ENCODE data around the gene TMEM151B.

DNA sequence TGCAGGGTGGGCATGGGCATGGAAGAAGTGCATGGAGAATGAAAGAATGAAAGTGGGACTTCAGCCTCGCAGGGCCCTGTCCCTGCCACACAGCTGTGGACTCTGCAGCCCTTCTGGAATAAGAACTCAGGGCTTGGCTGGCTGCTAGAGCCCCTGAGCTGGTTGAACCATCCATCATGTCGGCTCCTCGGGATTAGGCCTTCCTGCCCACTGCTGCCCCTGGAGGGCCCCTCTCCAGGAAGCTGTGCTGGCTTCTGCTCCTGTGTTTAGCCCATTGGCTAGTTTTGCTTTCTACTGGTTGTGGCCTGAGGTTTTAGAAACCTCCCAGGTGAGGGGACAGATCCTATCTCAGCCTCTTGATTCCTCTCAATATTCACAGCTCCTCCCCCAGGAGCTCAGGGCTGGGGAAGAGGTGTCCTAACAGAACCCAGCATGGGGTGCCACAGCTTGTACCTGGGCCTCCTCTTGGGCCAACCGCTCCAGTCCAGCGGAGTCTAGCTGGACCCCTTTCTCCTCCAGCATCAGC, 35.0 kb downstream of the TMEM151B start:
- TF ChIP-seq, protein P1, sequence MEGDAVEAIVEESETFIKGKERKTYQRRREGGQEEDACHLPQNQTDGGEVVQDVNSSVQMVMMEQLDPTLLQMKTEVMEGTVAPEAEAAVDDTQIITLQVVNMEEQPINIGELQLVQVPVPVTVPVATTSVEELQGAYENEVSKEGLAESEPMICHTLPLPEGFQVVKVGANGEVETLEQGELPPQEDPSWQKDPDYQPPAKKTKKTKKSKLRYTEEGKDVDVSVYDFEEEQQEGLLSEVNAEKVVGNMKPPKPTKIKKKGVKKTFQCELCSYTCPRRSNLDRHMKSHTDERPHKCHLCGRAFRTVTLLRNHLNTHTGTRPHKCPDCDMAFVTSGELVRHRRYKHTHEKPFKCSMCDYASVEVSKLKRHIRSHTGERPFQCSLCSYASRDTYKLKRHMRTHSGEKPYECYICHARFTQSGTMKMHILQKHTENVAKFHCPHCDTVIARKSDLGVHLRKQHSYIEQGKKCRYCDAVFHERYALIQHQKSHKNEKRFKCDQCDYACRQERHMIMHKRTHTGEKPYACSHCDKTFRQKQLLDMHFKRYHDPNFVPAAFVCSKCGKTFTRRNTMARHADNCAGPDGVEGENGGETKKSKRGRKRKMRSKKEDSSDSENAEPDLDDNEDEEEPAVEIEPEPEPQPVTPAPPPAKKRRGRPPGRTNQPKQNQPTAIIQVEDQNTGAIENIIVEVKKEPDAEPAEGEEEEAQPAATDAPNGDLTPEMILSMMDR (IDR thresholded peaks at IDR 0.05), result no peak
- TF ChIP-seq POLR2A (IDR thresholded peaks at IDR 0.05), result no peak
